HG03469 (cell line): ENCODE measurements around the gene ATCAY.

Source experiments
- ATAC-seq: cut with Tn5 transposase; IDR thresholded peaks from one replicate; pipeline ENCODE4 v1.9.1; 2021; ENCODE audit warnings: mild to moderate bottlenecking, moderate library complexity, moderate number of reproducible peaks; ENCODE audit not compliant: unreplicated experiment

ATCAY gene

DNA sequence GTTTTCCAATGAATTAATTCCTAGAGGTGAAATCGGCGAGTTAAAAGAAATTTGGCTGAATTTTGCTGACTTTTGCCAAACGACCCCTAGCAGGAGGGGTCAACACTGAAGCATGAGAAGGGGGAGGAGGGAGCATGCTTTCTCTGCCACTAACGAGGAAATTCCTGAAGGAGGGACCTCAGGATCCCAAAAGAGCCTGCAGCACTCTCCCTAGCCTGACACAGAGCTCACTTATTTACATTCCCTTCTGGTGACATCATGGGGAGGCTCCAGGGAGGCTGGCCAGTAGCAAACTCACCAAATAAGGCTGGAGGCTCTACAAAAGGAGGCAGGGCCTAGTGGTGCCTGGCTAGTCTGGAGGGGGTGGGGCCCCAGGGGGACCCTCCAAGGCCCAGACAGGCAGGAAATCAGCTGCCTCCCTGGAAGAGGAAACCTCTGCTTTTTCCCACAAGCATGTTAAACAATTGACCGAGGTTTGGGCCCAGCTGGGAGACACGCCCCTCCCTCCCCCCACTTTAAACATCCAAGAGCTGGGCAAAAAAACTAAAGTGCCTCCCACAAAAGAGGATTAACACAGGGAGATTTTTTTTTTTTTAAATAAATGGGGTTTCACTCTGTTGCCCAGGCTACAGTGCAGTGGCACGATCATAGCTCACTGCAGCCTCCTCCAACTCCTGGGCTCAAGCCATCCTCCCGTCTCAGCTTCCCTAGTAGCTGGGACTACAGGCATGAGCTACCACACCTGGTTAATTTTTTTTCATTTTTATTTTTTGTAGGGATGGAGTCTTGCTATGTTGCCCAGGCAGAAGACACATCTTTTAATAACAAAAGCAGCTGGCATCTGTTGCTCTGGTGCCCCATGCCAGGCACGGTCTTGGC lies 88.3 kb downstream of the ATCAY start:
- ATAC-seq: no peak

DNA sequence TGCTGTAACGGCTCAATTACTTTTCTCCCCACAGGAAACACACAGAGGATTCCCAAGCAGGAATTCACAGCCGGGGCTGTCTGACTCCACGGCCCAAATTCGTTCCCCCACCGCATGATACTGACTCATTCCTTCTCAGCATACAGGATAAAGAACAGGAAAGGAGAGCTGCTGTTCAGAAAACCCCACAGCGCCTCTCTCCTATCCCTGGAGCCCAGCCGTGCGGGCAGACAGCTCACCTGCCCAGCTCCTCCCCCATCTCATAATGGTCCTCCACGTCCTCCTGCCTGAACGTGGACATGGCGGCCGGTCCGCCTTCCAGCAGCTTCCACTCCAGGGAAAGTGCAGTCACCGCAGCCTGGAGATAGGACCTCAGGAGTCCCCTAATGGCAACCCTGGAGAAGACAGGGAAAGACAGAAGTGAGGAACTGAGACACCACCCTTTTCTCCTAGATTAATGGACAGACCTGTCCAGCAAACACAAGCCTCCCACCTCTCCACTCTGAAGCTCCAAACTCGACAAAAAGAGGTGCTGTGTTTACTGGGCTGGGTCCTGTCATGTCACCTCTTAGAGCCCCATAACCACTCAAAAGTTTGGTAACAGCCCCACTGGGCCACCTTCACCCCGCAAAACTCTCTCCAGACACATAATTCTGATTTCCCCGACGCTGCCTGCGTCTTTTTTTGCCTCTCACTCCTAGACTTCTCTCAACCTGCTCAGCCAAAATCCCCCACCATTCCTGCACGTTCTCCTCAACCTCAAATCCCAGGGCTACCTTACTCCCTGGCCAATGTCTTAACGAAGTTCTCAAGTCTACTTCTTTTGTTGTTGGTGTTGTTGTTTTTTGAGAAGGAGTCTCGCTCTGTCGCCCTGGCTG lies 89.2 kb downstream of the ATCAY start:
- ATAC-seq: no peak

DNA sequence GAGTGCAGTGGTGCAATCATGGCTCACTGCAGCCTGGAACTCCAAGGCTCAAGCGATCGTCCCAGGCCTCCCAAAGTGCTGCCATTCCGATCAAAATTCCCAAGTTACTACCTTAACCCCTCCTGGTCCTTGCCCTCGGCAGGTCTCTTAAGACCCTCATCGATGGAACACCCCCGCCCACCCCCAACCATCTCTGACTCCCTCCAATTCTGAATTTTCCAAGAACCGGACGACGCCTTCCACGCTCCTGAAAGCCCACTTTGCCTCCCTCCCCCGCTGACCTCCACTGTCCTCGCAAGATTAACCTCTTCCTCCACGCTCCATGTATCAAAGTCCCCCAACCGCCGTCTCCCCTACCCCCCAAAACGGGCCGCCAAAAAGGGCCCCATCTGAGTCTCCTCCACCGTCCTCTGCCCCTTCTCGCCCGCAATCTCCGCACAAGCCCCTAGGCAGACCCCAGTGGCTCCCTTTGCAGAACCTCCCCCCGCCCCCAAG lies 89.9 kb downstream of the ATCAY start:
- no peak for ATAC-seq

DNA sequence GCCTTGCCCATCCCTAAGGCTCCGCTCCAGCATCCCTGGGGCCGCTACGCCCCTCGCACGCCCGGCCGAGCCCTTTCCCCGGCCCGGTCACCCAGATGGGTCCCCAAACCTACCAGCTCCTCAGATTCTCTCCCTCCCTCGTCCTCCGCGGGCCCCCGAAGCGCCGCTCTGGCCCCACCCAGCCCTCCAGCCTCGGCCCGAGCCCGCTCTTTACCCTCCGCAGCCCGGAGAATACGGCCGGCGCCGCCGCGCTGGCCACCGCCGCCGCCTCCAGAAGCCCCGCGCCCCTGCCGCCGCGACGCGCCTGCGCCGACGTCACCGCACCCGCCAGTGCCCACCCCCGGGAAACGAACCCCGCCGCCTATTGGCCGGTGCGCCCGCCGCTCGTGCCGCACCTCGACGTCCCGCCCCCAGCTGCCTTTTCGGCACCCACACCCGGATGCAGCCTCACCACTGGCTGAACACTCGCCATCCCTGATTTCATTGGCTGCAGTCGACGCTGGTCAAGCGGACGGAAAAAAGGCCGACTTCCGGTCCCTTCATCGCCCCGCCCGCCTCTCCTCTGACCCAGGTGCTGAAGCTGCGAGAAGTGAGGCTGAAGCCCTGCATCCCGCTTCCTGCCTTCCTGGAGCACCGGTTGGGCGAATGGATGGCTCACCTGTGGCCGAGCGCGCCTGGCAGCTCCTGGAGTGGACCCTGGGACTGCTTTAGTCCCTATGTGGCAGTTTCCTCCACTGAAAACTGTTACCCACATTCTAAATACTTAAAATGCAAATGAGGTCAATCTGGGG lies 90.5 kb downstream of the ATCAY start, which contains the start of gene DAPK3:
Gene DAPK3, minus strand, starts transcription at position 292 of the 791 bp plus-strand sequence. CDS start 1,364 bp downstream, outside the sequence.
- ATAC-seq: peak; percentile 84

DNA sequence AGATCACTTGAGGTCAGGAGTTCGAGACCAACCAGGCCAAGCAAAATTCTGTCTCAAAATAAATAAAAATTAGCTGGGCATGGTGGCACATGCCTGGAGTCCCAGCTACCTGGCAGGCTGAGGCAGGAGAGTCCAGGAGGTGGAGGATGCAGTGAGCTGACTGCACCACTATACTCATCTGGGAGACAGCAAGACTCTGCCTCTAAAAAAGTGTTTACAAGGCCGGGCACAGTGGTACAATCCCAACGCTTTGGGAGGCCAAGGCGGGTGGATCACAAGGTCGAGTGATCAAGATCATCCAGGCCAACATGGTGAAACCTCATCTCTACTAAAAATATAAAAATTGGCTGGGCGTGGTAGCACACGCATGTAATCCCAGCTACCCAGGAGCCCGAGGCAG lies 94.7 kb downstream of the ATCAY start:
- ATAC-seq: no peak

DNA sequence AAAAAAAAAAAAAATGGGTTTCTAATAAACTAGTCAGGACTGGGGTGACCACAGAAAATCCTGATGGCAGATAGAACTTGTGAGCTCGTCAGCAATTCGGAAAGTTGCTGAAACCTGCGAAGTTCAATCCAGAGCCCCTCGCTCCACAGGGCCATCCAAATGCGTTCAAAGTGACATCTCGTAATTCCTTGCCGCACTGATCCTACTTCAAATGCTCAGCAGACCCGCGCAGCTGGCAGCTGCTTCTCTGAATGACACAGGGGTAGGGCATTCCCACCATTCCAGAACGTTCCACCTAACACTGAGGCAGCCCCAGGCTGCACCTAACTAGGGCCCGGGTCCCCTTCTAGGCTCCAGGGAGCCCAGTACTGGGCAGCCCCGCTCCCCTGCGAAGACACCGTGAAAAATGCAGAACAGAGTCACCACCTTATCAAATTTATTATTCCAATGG lies 95.2 kb downstream of the ATCAY start:
- ATAC-seq: no peak

DNA sequence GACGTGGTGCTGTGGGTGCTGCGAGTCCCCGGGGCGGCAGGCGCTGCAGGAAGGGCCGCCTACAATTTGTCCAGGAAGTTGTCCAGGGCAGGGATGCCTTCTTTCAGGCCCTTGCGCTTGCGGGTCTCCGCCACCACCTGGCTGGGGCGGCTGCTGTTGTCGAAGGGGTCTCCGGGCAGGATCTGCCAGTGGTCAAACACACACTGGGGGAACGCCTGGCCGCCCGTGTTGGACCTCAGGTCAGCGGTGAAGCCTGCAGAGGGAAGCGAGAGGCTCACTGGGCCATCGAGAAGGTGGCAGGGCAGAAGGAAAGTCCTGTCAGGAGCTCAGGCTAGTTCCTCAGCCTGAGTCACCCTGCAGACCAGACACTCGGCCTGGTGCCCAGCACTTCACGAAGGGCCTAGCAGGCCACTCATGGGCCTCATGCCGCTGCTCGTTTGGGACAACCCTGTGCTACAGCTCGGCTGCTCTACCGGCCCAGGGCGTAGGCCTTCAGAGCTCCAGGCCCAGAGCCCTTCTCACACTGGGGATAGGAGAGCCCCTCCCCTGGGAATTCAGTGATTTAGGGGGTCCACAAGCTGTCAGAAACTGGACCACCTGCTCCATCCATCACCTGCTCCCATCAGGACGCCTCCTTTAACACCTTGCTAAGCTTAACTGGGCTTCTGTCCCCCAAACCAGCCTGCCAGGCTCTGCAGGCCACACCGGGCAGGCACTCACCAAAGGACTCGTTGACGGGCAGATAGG lies 96.2 kb downstream of the ATCAY start:
- no peak for ATAC-seq
